ENCODE measurements around the gene S100A16. TPM values are rescaled to one million over a fixed set of nuclear protein-coding genes. Genes with fewer than 3 reads are reported as not detected.

Gene S100A16, protein sequence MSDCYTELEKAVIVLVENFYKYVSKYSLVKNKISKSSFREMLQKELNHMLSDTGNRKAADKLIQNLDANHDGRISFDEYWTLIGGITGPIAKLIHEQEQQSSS
- total RNA-seq (2021; ENCODE audit: unreplicated experiment) (196 TPM), Bru-seq, nascent RNA (percentile 92 among the genes with signal in this experiment), BruChase-seq, experiment 1, labeled RNA remaining after a 6-hour chase (percentile 97 among the genes with signal in this experiment), BruChase-seq, experiment 2, labeled RNA remaining after a 2-hour chase (percentile 94 among the genes with signal in this experiment)
- 357 and 371 TPM in 2 replicates for polyA plus RNA-seq (2012)
- long read RNA-seq, transcript S100A16-204 (3 exons, 1,118 nt): major isoform, 177 of 236 reads
- long read RNA-seq, transcript S100A16-203 (3 exons, 956 nt): minor isoform, 39 of 236 reads
- long read RNA-seq, partial matches to known transcripts: 0 of 236 reads
- long read RNA-seq, other reads (novel, unspliced or antisense): 17 of 236 reads

- CTCF ChIA-PET: interaction anchor here (0.6 to 7.7 kb wide), 6 partner anchors 14 to 102 kb away, joined by 3 to 76 read pairs (median 4); partner anchors contain the start of genes CHTOP, ILF2, S100A1 and S100A13
- H3K9me3 ChIP-seq (ENCODE audit: control insufficient read depth in 1 of 2, insufficient read depth in 1 of 2, low read depth in 1 of 2, low read length in 2 of 2): no peaks in the 10 kb centered on the region
- POLR2A ChIA-PET: interaction anchor here (1.0 to 9.1 kb wide), 13 partner anchors 9 to 378 kb away, joined by 3 to 172 read pairs (median 8); partner anchors contain the start of genes CHTOP, CREB3L4, RPS27 and S100A1
- no peaks in the 10 kb centered on the region for H3K27me3 ChIP-seq (ENCODE audit: insufficient read depth, low read length)
- H2AFZ ChIP-seq (ENCODE audit: low read depth, low read length, poor library complexity, severe bottlenecking): no peak within 1 kb of the TSS
- H3K4me2 ChIP-seq (ENCODE audit: low read length): peak within 1 kb of the TSS; percentile 88
- no TSS peak for BruUV-seq (replicated peaks)
- RAD21 ChIA-PET (ENCODE audit: low non-redundant PET in 1 of 2, low total read pairs in 2 of 2, uncharacterized antibody in 2 of 2, unreplicated experiment in 2 of 2): interaction anchor here in 1 of 2 experiments (0.6 to 1.4 kb wide), 3 partner anchors 14 to 40 kb away, joined by 3 to 5 read pairs (median 3); partner anchors contain the start of gene S100A13
- intact Hi-C loops (cut with micrococcal nuclease): loop anchor here (5.0 kb wide), 1 partner anchor 81 kb away; no protein-coding TSS in a partner anchor
- ATAC-seq (peak; percentile 48), DNase-seq (ENCODE audit: low read depth, low spot score) (peak; percentile 56)
- peaks cover 68% of the 10 kb centered on the region for H3K79me2 ChIP-seq (ENCODE audit: insufficient read depth, low read length)
- H3K9me2 ChIP-seq (ENCODE audit: insufficient read depth): no peaks in the 10 kb centered on the region
- TF ChIP-seq YY1 (IDR thresholded peaks at IDR 0.05; ENCODE audit: extremely low read depth, insufficient replicate concordance, low read depth, low read length): peak; percentile 15
- no peak for TF ChIP-seq CBX3 (IDR thresholded peaks at IDR 0.05; ENCODE audit: low read depth)
- peak; percentile 94 for TF ChIP-seq POLR2AphosphoS5 (IDR thresholded peaks at IDR 0.05; ENCODE audit: low read depth, low read length)
- TF ChIP-seq, protein P1, sequence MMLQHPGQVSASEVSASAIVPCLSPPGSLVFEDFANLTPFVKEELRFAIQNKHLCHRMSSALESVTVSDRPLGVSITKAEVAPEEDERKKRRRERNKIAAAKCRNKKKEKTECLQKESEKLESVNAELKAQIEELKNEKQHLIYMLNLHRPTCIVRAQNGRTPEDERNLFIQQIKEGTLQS (IDR thresholded peaks at IDR 0.05): no peak
- TF ChIP-seq ZNF274 (IDR thresholded peaks at IDR 0.05; ENCODE audit: low read depth, low read length): no peak
- TF ChIP-seq ZFX (IDR thresholded peaks at IDR 0.05): peak; percentile 59; the same call in 1 of the 2 replicates
- H3K27ac ChIP-seq (ENCODE audit: low read depth, low read length): peak within 1 kb of the TSS; percentile 72
- H3K4me3 ChIP-seq (replicated peaks in 1 of 2; ENCODE audit: low read depth in 1 of 2, low read length in 2 of 2): peak within 1 kb of the TSS; percentile 88 to 92
- H3K36me3 ChIP-seq (ENCODE audit: control insufficient read depth in 1 of 2, insufficient read depth in 2 of 2, low read length in 2 of 2): no peaks in the 10 kb centered on the region
- H3K4me1 ChIP-seq (ENCODE audit: control insufficient read depth in 1 of 2, insufficient read depth in 2 of 2, low read length in 2 of 2): peaks cover 71 to 94% of the 10 kb centered on the region in 2 experiments
- H3K9ac ChIP-seq (ENCODE audit: low read length): peak within 1 kb of the TSS; percentile 93
- no peaks in the 10 kb centered on the region for H4K20me1 ChIP-seq (ENCODE audit: insufficient read depth)
Measured at GRCh38 chr1:153612755-153613331, at the start of gene S100A16. TSS of gene S100A16 (minus strand) at chr1:153613137. CDS start at chr1:153608151, 4,986 bp downstream.

Measured in HCT116 (cell line).